Measurements from ENCODE around the gene ROR2.

Gene ROR2

DNA sequence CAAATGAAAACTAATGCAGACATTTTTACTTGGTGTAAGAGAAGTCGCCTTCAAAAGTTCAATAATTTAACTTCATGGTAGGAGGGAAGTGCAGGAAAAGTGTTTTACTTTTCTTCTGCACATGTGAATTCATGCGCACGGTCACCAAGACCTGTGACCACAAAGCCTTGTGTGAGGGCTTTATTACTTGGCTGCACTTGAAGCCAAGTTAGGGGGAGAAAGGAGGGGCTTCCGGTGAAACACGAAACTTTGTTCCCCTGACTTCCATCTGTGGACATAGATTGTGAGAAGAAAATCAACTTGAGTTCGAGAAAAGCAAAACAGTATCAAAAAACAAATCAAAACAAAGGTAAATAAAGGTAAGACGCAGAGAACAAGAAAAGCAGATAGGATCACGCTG is 239.9 kb downstream of the ROR2 start:
- DNase-seq: no peak

DNA sequence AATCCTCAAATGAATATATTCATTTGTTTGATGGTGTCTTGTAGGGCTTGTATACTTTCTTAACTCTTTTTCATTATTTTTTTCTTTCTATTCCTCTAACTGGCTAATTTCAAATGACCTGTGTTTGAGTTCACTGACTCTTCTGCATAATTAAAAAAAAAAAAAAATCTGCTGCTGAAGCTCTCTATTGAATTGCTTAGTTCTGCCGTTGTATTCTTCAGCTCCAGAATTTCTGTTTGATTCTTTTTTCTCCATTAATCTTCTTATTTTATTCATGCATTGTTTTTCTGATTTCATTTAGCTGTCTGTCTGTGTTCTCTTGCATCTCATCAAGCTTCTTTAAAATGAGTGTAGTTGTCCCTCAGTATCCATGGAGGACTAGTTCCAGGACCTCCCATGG is 244.6 kb downstream of the ROR2 start:
- DNase-seq: no peak

DNA sequence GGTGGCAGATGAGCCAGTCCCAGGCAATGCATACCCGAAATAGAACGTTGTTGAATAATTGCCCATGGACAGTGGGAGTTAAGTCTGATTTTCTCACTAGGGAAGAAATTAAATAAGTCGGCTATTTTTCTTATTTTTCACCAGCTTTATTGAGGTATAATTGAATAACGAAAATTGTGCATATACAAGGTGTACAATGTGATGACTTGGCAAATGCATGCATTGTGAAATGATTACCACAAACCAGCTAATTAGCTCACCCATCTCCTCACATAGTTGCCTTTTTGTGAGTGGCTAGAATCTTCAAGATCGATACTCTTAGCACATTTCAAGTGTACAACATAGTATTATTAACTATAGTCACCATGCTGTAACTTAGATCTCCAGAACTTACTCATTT is 249.6 kb downstream of the ROR2 start:
- DNase-seq: no peak

DNA sequence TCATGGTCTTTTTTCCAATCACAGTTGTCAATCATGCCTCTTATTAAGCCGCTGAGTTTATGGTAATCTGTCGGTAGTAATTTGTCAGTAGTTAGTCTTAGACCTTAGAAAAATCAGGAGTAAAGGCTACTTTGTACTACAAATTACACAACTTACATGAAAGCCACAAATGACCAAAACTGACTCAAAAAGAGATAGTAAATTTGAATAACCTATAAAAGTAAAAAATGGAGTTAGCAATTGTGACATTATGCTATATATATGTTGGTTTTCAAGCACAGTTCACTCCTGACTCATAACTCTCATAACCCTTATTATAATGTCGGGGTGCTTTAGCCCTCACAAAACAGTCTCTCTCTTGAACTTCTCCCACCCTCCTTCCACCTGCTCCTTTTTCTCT is 251.8 kb downstream of the ROR2 start:
- DNase-seq: no peak

DNA sequence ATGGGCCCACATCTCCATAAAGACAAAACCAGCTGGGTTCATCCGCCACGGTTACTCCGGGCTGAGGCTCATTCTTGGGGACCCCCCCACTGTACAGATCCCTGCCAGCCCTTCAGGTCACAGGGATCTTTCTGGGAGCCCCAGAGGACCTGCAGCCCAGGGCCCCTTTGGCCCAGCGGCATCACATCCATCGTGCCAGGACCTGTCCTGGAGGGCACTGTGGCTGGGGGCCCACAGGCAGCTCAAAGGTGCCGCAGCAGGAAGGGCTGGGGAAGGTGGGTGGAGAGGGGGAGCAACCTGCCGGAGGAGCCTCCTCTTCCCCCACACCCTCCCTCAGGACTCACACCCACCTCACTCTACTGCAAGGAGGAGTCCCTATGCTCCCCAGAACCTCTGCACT is 252.8 kb downstream of the ROR2 start:
- no peak for DNase-seq

DNA sequence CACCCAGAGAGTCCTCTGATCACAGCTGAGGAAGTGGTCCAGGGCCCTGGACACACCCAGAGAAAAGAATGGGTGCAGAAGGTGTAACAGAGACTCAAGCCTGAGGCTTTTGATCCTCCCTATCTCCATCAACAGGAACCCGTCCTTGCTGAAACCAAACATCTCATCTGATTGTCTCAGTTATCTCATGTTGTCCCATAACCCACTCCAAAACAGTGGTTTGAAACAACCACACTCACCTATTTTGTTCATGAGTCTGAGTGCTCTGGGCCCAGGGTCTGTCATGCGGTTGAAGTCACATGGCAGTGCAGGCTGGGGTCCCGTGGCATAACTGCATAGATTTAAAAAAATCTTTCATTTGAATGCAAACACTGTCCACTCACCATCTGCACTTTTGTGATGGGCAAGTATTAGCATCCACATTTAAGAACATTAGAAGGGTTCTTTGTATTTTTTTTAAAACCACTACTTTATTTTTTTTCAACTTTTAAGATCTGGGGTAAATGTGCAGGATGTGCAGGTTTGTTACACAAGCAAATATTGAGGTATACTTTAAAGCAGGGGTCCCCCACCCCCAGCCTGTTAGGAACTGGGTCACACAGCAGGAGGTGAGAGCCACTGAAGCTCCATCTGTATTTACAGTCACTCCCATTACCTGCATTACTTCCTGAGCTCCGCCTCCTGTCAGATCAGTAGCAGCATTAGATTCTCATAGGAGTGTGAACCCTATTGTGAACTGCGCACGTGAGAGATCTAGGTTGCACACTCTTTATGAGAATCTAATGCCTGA is 255.8 kb downstream of the ROR2 start:
- DNase-seq: peak; percentile 16

DNA sequence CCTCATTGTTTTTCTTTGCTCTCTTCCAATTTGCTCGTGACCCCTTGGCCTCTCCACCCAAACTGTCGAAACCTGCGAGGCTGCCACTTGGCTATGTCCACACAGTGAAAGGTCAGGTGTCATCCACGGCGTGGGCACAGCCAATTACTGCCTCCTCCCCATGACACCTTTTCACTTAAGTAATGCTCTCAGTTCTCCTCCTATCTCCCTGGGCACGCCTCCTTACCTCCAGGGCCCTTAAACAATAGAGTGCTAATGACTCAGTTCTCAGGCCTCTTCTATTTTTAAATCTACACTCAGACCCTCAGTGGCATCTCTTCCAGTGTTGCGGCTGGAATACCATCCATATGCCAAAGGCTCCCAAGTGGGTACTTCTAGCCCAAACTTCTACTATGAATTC is 256.8 kb downstream of the ROR2 start:
- DNase-seq: no peak

DNA sequence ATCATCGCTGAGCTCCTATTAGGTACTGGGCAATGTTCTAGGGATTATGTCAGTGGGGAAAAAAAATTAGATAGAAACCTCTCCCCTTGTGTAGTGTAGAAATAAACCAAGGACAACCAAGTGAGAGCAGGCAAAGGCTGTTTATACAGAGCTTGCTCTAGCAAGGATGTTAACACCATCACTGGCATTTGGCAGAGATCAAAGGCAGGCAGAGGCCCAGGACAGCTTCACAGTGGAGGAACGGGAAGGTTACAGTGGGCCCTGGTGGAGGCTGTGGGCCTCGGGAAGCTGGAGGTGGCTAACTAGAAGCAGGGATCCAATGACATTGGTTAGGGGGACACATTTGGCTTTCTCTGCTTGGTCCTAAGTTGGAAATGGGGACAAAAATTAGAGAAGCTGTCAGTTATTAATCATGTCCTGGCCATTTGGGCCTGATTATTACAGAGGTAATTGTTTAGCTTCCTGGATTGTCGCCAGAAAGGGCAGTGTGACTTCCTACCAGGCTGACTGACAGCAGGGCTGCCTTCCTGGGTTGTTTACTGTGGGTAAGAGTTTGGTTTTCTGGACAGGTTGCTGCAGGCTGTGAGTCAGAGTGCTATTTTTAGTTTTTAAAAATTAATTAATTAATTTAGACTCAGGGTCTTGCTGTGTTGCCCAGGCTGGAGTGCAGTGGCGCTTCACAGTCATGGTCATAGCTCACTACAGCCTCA is 259.3 kb downstream of the ROR2 start:
- no peak for DNase-seq

DNA sequence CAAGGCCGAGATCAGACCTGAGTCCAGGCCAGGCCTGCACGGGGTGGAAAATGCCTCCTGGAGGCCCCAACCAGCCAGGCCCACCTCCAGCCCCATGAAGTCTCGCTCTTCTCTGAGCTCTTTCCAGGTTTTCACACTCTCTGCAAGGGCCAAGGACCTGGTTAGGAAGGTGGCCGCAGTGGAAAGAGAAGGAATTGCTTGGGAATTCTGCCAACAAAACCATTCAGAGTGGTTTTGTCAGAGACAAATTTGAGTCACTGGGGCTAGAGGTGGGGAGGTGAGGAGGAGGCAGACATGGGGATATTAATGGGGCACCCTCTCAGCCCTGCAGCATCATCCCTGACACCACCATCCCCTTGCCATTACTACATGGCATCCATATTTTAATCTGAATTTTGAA is 261.0 kb downstream of the ROR2 start:
- no peak for DNase-seq

DNA sequence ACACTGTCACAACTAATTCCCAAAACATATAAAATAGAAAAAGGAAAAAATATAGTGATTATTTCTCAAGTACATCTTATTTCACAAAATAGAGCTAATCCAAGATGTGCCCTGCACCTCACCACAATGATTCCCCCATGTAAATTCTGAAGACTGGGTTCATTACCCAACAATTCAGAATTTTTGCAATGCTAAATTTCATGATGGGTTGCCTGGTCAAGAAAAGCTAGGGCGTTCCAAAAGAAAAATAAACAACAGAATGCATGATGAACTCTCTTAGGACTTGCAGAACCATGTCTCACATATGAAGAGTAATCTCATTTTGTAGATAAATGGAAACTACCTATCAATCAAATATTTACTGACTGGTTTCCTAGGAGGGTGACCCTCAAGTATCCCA is 266.8 kb downstream of the ROR2 start:
- no peak for DNase-seq

DNA sequence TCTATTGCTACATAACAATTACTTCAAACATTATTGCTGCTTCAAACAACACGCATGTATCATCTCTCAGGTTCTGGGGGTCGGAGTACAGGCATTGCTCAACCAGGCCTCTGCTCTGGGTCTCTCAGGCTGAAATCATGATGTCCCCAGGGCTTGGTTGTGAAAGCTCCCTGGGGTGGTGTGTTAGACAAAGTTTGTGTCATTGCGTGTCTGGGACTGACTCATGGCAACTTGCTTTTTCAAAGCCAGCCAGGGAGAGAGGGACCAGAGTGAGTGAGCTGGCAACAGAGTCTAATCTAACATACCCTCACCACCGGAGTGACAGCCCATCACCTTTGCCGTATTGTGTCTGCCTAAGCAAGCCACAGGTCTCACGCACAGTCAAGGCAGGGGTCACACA is 267.2 kb downstream of the ROR2 start:
- DNase-seq: no peak

DNA sequence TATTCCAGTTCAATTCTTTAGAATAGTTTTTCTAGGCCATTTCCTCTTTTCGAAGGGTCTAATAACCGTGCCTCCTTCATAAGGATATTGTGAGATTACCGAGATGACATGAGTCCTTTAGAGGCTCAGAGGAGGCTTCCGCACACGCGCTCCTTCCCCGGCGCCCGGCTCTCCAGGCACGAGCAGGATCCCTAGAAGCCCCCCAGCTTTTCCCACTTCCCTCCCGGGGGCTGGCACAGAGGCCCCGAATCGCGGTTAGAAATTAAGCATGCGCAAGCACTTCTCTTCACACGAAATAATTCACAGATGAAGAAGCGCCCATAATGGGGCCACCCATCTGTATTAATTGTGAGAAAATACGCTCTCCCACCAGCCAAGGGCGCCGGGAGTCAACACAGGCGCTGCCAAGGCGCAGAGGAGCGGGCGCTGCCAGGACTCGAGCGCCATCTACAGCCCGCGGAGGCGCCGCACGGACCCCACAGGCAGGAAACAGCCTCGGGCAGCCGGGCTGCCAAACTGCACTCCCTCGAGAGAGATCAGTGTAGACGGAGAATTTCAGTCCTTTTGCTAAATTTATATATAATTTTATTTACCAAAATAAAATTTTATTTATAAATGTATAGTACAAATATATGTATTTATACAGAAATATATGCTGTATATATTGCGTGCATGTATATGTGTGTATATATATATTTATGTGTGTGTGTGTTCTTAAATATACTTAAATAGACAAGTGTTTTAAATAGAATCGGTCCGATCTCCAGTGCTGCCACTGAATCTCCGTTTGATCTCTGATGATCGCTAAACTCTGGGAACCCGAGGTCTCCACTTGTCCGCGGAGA is 268.3 kb downstream of the ROR2 start:
- no peak for DNase-seq

DNA sequence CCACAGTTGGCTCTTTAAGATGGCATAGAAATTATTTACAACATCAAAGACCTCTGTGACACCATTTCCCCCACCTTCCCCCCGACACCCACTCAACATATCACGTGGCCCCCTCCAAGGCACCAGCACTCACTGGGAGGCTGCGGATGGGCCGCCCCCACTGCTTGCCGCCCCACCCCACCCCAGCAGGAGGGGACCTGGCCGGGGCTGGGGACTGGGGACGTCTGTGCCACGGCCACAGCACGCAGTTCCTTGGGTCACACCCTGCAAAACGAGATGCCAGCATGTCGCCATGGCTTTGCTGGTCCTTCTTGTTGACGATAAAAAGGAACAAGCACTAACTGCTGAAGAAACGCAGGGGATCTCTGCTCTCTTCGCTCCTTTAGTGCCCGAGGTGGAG is 269.0 kb downstream of the ROR2 start:
- DNase-seq: no peak

DNA sequence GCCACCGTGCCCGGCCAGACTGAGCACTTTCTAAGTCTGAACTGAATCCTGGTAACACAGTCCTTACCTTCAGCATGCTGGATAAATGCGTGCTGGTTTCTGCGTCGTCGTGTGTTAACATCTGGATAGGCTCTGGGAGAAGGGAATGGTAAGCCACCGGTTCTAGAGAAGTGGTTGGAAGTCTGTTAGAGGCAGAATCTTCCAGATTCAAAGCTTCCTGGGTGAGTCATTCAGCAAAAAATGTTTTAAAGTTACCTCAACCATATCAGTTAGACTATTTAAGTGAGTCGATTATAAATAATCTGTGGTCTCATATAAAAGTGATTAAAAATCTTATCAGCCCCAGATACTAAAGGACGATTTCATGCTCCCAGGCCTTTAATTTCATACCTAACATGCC is 269.9 kb downstream of the ROR2 start:
- no peak for DNase-seq

DNA sequence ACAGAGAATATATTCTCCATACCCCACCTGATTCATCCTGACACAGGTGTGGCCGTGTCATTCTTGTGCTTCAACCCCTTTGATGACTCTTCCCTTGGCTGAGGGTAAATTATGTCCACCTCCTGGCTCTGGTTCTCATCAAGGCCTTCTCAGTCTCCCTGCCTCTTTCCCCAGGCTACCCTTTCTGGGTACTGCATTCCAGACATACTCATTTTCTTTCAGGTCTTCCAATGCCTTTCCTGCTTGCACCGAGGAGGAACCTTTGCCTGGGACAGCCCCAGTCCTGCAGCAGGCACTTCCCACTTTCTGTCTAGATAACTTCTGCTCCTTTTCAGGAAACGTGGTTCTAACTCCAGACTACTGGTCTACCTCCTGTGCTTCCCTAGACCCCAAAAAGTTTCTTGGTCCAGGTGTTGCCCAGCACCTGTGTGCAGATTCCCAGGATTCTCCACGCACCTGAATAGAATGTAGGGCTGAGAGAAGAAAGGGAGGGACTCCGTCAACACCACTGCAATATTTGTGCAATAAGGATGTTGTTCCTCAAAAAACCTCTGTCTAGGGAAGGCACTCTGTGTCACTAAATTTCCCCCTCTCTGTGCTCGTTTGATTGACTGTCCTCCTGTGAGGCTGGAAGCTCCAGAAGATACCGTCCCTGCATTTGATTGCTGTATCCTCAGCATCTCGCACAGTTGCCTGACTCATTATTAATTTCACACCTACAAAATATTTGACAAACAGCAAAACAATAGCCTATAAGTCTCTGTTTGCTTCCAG is 271.0 kb downstream of the ROR2 start:
- DNase-seq: no peak

DNA sequence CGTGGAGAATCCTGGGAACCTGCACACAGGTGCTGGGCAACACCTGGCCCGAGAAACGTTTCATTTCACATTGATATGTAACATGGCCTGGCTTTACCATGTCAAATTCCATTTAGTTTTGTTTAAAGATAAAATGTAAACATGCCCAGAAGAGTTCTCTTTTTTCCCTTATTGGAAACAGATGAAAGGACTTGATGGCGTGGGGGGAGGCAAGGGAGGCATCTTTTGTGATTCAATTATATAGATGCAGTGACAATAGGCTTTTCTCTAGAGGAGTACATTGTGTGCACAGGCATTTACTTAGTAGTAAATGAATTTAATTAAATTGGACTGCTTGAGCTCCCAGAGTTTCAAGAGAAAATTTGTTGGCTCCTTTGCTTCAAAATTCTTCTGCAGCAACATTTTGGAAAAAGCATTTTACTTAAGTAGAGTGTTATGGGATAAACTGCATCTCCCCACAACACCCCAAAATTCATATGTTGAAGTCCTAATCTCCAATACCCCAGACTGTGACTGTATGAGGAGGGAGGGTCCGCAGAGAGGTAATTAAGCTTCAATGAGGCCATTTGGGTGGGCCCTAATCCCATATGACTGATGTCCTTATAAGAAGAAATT is 272.1 kb downstream of the ROR2 start:
- DNase-seq: no peak

DNA sequence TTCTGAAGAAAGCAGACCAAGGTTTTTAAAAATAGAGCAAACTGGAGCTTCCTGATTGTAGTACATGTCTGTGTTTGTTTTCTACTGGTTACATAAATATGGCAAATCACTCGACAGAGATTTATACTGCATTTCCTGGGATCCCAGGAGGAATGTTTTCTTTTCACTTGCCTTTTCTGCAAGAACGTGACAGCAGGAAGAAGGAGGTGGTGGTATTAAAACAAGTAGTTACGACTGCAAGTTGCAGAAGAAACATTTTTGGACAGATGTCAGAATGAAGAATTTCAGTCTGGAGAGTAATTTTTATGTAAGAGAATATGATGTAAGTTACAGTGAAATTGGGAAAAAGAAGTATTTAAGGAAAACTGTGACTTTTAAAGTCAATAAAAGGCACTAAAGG is 272.7 kb downstream of the ROR2 start:
- DNase-seq: no peak

DNA sequence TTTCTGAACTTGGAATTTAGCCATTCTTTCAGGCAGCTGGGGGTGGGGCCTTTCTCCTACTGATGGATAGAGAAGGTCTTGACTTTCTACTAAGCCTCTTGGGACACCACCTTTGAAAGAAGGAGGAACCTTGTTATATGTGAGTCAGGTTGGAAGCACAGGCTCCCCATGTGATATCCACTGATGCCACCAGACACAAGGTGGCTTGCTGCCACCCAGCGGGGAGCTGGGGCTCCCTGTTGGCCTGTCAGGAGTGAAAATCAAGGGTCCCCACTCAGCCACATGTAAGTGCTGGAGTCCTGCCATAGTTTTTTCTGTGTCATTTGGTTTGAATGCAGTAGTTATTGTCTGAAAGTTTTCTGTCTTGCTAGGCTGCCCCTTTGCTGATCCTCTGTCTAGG is 274.0 kb downstream of the ROR2 start:
- no peak for DNase-seq

DNA sequence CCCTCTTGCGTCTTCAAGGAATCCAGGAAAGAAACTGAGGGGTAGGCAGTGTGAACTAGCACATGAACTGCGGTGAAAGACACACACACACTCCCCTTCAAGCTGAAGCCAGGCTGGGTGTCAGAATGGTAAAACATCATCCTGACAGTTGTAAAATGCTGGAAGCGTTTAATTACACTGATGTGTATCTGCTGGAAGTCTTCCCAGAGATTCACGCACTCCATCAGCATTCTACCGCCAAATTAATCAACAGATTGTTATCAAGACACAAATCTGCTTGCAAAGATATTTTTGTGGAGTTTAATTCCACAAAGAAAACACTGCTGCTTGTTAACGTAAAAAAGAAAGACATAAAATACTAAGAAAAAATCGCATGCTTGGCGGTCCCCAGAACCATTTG is 285.4 kb downstream of the ROR2 start:
- no peak for DNase-seq

DNA sequence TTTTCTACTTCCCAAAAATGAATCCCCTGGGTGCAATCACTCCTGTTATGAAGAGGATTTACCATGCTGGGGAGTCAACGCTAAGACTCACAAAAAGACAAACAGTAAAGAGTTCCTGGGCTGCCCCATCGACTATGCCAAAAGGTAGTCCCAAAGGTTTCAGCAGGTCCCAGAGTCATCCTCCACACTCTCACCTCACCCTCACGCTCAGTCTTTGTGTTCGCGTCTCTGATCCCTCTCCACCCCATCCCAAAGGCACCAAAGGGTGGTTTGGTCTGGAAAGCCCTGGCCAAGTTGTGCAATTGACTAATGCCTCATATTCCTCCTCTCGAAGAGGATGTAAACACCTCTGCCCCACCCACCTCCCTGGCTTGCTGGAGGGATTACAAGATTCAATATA is 286.2 kb downstream of the ROR2 start:
- no peak for DNase-seq

DNA sequence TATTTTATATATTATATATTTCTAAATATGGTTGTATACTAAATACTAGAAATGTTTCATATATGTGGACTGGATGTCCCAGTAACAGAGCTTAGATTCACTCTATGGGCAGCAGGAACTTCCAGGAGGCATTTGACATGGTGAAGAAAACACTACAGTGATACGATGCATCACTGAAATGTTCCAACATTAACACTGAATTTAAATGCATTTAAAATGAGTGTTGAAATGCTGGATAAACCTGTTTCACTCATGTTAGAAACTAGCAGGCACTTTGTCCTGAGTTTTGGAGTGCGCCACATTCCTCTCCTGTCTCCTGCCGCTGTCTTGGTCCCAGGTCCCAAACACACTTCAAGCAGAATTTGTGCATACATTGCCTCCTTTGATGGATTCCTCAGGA is 288.6 kb downstream of the ROR2 start:
- DNase-seq: no peak

DNA sequence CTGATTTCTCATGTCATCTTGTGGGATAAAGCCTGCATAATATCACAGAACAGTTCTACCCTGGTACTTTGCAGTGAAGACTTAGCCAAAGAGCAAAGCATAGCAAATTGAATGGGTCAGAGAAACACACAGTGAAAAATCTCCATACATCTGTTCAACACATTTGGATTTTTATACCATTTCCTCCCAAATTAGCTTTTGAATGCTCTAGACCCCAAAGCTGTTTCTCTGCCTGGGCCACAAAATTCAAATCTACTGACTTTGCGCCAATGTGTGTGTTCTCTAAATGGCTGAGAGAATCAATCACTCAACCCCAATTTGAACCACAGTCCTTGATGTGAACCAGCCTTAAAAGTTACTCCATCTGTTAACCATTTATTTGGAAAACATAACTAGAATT is 289.5 kb downstream of the ROR2 start:
- DNase-seq: no peak
